Activated naive CD4-positive, alpha-beta T cell (primary cell): ENCODE measurements around the gene GIPC1.
"Not testable (repeated sequence)": the region's sequence is repeated elsewhere in the genome, so short reads cannot be mapped to it uniquely, and the experiment has no call there.

Experiments used
- DNase-seq, 4 experiments: peaks; one replicate each; lab custom pipeline; 2025; lab: John Stamatoyannopoulos, UW

Gene GIPC1

GRCh38 chr19:14517840-14518505 is 22.0 kb upstream of the GIPC1 start, which contains the start of gene DNAJB1:
Gene DNAJB1 (minus strand): TSS chr19:14518397. CDS start chr19:14518349, 48 bp downstream.
- DNase-seq = peak in 2 of 4 experiments; percentile 54 to 64

GRCh38 chr19:14517446-14517839 is 21.5 kb upstream of the GIPC1 start:
- DNase-seq = no peak

GRCh38 chr19:14516746-14517438 is 21.0 kb upstream of the GIPC1 start:
- DNase-seq = peak in 2 of 4 experiments; percentile 17 to 18

- DNase-seq = no peak
Observed at GRCh38 chr19:14516048-14516534, 20.2 kb upstream of the GIPC1 start.

GRCh38 chr19:14515501-14516047 is 19.6 kb upstream of the GIPC1 start:
- DNase-seq = no peak

GRCh38 chr19:14514215-14514863 is 18.4 kb upstream of the GIPC1 start:
- no peak for DNase-seq

- DNase-seq = no peak
Observed at GRCh38 chr19:14512406-14512961, 16.6 kb upstream of the GIPC1 start.

- no peak for DNase-seq
Observed at GRCh38 chr19:14511229-14511593, 15.3 kb upstream of the GIPC1 start.

GRCh38 chr19:14510311-14511228 is 14.6 kb upstream of the GIPC1 start:
- no peak for DNase-seq

GRCh38 chr19:14507704-14508542 is 12.0 kb upstream of the GIPC1 start:
- no peak for DNase-seq

GRCh38 chr19:14505488-14506239 is 9.7 kb upstream of the GIPC1 start:
- DNase-seq = peak; percentile 42 to 71 (median 56)

GRCh38 chr19:14504575-14504974 is 8.6 kb upstream of the GIPC1 start:
- not testable (repeated sequence) for DNase-seq

- DNase-seq = no peak
Observed at GRCh38 chr19:14503285-14503684, 7.4 kb upstream of the GIPC1 start.

GRCh38 chr19:14502334-14503092 is 6.6 kb upstream of the GIPC1 start:
- no peak for DNase-seq

- DNase-seq = no peak
Observed at GRCh38 chr19:14497228-14497921, 1.4 kb upstream of the GIPC1 start.

- no peak for DNase-seq
Observed at GRCh38 chr19:14496834-14497227, 904 bp upstream of the GIPC1 start.

- DNase-seq = no peak
Observed at GRCh38 chr19:14495672-14496028, 277 bp downstream of the GIPC1 start.
